Measurements from ENCODE around the gene NFATC4.
A peak's percentile ranks its signal among the peaks of the same experiment; 100 is the strongest.
"Not testable (repeated sequence)": the region's sequence is repeated elsewhere in the genome, so short reads cannot be mapped to it uniquely, and the experiment has no call there.

The NFATC4 gene

GRCh38 chr14:24339284-24340151 lies 28.5 kb upstream of the NFATC4 start, which contains the start of gene RIPK3:
Gene RIPK3, minus strand, starts transcription at chr14:24339991. Its CDS starts 165 bp downstream, at chr14:24339826.
- peak; percentile 37 for DNase-seq (ENCODE audit: low spot score)

DNA sequence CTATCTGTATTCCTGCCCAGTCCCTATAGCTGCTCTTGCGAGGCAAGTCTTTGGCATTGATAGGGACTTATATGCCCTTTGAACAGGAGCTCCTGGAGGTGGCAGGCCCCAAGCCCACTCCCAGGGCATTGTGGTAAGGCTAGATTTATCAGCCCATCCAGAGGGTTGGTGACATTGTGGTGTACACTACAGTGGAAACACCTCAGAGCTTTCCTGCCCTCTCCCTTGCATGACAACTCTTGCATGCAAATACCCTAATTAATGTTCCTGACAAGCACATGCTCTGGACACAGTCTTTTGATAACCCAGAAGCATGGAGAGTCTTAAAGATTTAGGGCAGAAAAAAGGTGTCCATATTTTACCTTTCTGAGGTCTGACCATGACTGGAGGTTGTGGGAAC lies 27.4 kb upstream of the NFATC4 start:
- no peak for DNase-seq (ENCODE audit: low spot score)

DNA sequence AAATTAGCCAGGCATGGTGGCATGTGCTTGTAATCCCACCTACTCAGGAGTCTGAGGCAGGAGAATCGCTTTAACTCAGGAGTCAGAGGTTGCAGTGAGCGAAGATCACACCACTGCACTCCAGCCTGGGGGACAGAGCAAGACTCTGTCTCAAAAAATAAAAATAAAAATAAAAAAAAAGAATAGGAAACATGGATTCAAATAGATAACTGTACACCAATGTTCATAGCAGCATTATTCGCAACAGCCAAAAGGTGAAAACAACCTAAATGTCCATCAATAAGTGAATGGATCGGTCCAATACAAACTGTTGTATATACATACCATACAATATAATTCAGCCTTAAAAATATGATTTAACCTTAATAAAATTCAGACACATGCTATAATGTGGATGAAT lies 25.1 kb upstream of the NFATC4 start:
- no peak for DNase-seq (ENCODE audit: low spot score)

GRCh38 chr14:24343795-24344660 lies 24.0 kb upstream of the NFATC4 start:
- no peak for DNase-seq (ENCODE audit: low spot score)

GRCh38 chr14:24347134-24347533 lies 20.9 kb upstream of the NFATC4 start:
- no peak for DNase-seq (ENCODE audit: low spot score)

DNA sequence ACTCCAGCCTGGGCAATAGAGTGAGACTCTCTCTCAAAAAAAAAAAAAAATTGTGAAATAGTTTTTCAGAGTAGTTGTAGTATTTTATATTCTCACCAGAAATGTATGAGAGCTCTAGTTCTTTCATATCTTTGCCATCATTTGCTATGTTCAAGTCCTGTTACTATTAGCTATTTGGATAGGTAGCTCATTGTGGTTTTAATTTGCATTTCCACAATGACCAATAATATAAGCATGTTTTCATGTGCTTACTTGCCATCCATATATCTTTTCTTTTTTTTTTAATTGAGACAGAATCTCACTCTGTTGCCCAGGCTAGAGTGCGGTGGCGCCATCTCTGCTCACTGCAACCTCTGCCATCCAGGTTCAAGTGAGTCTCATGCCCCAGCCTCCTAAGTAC lies 19.8 kb upstream of the NFATC4 start:
- DNase-seq (ENCODE audit: low spot score): no peak

DNA sequence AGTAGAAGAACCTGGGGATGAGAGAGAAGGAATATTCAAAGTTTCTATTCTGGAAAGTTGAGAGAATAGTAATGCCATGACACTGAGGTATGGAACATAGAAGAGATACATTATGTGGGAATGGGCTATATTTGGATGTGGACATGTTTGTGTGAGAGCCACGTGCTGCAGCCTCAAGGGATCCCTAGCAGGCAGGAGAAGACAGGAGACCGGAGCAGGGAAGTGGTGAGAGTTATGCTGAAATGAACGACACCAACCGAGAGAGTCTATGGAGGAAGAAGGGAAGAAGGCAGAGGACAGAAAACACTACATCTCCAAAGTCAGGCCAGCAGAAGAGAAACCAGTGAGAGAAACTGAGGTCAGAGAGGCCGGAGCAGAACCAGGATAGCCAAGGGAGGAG lies 18.2 kb upstream of the NFATC4 start:
- no peak for DNase-seq (ENCODE audit: low spot score)

DNA sequence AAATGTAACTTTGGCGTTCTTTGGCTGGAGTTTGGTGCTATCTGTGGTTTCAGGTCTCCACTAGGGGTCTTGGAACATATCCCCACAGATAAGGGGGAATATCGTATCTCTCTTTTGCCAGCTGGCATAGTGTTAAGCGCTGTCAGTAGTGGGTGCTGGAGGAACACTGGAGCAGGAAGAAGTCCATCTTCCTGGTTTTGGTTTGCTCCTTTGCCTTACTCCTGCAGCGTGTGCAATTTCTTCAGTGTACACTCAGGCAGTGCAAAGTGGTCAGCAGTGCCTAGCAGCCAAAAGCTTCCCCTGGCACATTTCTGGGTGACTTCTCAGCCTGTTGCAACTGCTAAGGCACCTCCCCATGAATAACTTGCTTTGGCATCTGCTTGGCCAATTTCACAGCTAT lies 16.5 kb upstream of the NFATC4 start:
- DNase-seq (ENCODE audit: low spot score): no peak

- peak; percentile 81 for DNase-seq (ENCODE audit: low spot score)
Observed at GRCh38 chr14:24353559-24354481, 14.2 kb upstream of the NFATC4 start.

- not testable (repeated sequence) for DNase-seq (ENCODE audit: low spot score)
Observed at GRCh38 chr14:24354482-24354825, 13.5 kb upstream of the NFATC4 start.

DNA sequence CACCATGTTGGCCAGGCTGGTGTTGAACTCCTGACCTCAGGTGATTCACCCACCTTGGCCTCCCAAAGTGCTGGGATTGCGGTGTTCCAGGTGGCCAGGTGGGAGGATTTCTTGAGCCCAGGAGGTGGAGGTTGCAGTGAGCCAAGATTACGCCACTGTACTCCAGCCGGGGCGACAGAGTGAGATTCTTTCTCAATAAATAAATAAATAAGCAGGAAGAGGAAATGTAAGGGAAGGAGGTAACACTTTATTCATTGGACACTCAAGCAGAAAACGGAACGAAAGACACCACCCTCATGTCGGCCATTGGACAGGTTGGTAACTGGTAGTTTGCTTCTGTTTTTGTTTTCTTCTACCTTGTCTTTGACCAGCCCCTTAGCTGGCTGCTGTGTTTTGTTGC lies 13.0 kb upstream of the NFATC4 start:
- DNase-seq (ENCODE audit: low spot score): no peak

DNA sequence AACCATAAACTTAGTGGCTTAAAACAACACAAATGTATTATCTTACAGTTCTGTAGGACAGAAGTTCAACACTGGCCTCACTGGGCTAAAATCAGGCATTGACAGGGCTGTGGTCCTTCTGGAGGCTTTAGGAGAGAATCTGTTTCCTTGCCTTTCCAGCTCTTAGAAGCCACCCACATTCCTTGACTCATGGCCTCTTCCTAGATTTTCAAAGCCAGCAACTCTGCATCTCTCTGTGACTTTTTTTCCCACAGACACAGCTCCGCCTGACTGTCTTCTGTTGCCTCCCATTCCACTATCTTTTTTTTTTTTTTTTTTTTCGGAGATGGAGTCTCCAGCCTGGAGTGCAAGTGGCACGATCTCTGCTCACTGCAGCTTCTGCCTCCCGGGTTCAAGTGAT lies 11.8 kb upstream of the NFATC4 start:
- no peak for DNase-seq (ENCODE audit: low spot score)

DNA sequence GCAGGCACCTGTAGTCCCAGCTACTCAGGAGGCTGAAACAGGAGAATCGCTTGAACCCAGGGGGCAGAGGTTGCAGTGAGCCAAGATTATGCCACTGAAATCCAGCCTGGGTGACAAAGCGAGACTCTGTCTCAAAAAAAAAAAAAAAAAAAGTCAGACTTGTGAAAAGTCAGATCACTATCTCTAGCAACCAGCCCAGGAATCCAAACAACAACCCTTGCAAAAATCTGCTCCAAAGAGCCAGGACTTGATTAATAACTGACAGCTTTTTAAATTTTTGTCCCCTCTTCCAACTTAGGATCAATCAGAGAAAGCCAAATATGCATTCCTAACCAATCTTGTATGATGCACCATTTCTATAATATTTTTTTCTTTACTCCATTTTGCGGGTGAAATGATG lies 7.7 kb upstream of the NFATC4 start:
- DNase-seq (ENCODE audit: low spot score): no peak

DNA sequence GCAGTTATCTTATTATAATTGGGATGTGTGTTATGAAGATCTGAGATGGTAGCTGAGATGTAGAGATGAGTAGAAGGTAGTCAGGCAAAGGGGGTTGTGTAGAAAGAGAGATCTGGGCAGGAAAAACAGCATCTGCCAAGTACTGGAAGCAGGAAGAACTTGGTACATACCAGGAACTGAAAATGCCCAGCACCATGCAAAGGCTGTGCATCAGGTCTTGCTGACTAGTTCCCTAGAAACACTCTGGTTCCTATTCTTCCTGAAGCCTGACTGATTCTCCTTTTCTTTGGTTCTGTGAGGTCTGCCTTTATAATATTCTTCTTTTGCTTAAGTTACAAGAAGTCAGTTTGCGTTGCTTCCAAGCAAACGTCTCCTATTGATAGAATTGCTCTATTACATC lies 6.7 kb upstream of the NFATC4 start:
- DNase-seq (ENCODE audit: low spot score): no peak

- no peak for DNase-seq (ENCODE audit: low spot score)
Observed at GRCh38 chr14:24362241-24362960, 5.6 kb upstream of the NFATC4 start.

GRCh38 chr14:24363401-24363800 lies 4.6 kb upstream of the NFATC4 start:
- DNase-seq (ENCODE audit: low spot score): no peak

- DNase-seq (ENCODE audit: low spot score): no peak
Observed at GRCh38 chr14:24364841-24365240, 3.1 kb upstream of the NFATC4 start.

- peak; percentile 31 for DNase-seq (ENCODE audit: low spot score)
Observed at GRCh38 chr14:24365600-24366412, 2.2 kb upstream of the NFATC4 start.

DNA sequence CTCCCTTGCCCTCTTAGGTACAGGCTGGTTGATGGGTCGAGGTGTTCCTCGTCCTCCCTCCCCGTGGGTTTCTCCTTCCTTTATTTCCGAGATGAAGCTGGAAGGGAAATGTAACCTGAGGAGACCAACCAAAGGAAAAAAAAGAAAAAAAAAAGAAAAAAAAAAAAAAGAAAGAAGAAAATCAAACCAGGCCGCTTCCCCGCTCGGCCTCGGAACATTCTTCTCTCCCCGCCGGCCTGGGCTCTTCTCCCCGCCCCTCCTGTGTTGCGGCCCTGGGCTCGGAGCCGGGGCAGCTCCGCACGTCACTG lies 1.6 kb upstream of the NFATC4 start:
- no peak for DNase-seq (ENCODE audit: low spot score)

DNA sequence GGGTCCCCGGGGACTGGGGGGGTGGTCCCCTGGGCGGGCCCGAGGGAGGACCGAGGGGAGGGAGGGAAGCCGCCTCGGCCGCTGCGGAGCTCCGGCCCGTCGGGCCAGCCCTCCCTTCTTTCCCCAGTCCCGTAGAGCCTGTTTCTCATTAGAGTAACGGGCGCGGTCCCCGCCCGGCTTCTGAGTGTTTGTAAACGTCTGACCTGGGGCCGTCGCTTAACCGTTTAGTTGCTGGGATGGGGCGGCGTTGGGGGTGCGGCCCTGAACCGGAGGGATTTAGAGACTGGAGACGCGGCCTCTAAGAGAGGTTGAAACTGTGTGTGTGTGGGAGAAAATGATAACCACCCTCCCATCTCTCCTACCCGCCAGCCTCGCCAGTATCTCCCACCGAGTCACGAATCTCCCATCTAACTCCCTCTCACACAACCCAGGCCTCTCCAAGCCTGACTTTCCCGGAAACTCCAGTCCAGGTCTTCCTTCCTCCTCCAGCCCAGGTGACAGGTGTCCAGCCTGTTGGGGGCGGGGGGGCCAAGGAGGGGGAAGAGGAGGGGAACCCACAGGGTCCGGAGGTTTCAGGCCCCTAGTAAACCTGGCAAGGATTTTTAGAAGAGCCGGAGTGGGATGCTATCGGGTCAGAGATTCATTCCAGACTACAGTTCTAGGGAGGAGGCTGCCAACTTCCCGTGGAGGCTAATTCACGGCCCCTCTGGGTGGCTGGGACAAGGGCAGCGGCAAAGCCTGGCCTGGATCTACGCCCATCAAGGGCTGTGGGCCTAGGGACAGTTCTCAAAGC lies 1.1 kb upstream of the NFATC4 start:
- peak; percentile 86 for DNase-seq (ENCODE audit: low spot score)
